GM12878 (cell line): ENCODE results near the gene ACSL3. TPM values are rescaled to one million over a fixed set of nuclear protein-coding genes. Genes with fewer than 3 reads are reported as not detected.

ENCODE experiments used
- CHD2 ChIP-seq: IDR thresholded peaks from 2 replicates; pipeline ENCODE4 v1.6.1; 2011; ENCODE audit warnings: low read depth, low read length, improper control_type of control experiment, borderline replicate concordance
- MEF2A ChIP-seq: IDR thresholded peaks from 2 replicates; pipeline ENCODE4 v1.6.1; 2011; ENCODE audit warnings: low read depth, mild to moderate bottlenecking, low read length, moderate library complexity; ENCODE audit not compliant: insufficient read depth
- MTA2 ChIP-seq: fragments of 450-650 bp; IDR thresholded peaks from 2 replicates; pipeline ENCODE4 v1.6.1; 2016; ENCODE audit warnings: low read depth, mild to moderate bottlenecking, moderate library complexity
- MTA3 ChIP-seq: IDR thresholded peaks from 2 replicates; pipeline ENCODE4 v1.6.1; 2012; ENCODE audit warnings: low read length, inconsistent platforms, borderline replicate concordance
- NBN ChIP-seq: fragments of 450-650 bp; IDR thresholded peaks from 2 replicates; pipeline ENCODE4 v1.6.1; 2016
- NFIC ChIP-seq: IDR thresholded peaks from 2 replicates; pipeline ENCODE4 v1.6.1; 2012; ENCODE audit warnings: low read depth, mild to moderate bottlenecking, inconsistent platforms, low read length, moderate library complexity
- NRF1 ChIP-seq: conservative IDR thresholded peaks from 2 replicates; pipeline ENCODE4 v1.6.1; 2011; ENCODE audit warnings: mild to moderate bottlenecking, low read depth, low read length, improper control_type of control experiment
- POU2F2 ChIP-seq: IDR thresholded peaks from 3 replicates; pipeline ENCODE4 v1.6.1; 2011; ENCODE audit warnings: low read depth, mild to moderate bottlenecking, low read length, borderline replicate concordance
- TARDBP ChIP-seq: IDR thresholded peaks from 2 replicates; pipeline ENCODE4 v1.6.1; 2016; ENCODE audit warnings: borderline replicate concordance
- TCF12 ChIP-seq: IDR thresholded peaks from 2 replicates; pipeline ENCODE4 v1.6.1; 2011; ENCODE audit warnings: low read depth, mild to moderate bottlenecking, low read length
- ZNF384 ChIP-seq: IDR thresholded peaks from 2 replicates; pipeline ENCODE4 v1.6.1; 2012; ENCODE audit warnings: low read depth, mild to moderate bottlenecking, low read length, improper control_type of control experiment, borderline replicate concordance
- polyA plus RNA-seq, 11 experiments: library from polyadenylated mRNA; depleted of rRNA in 4 of 11; unstranded in 6 of 11; stranded (reverse) in 5 of 11; fragments of >200 nt; fragmentation: Nextera tagmentation in 4 of 11; fragmentation: Illumina TruSeq in 1 of 11; extraction: Ambion mirVana in 4 of 11; extraction: Trizol in 1 of 11; gene quantifications; 1 replicate in 1 of 11; 2 replicates in 10 of 11; pipeline versions ENCODE4 v1.2.1 to v1.2.3, GENCODE V29; 2011 to 2016; ENCODE audit warnings: inconsistent platforms in 2 of 11, missing spikeins in 2 of 11, low read depth in 1 of 11
- total RNA-seq, 4 experiments: library from RNA; depleted of rRNA in 3 of 4; stranded (reverse); fragments of >200 nt in 3 of 4; fragmentation: Illumina TruSeq in 1 of 4; extraction: Trizol in 1 of 4; gene quantifications; 2 replicates each; pipeline versions ENCODE4 v1.2.1 to v1.2.3, GENCODE V29; 2013 to 2021
- TF ChIP-seq, protein P1 (sequence below): fragments of 450-650 bp; IDR thresholded peaks from 2 replicates; pipeline ENCODE4 v1.6.1; 2017; ENCODE audit warnings: borderline replicate concordance
- TF ChIP-seq, protein P2 (sequence below): fragments of 450-650 bp; IDR thresholded peaks from 2 replicates; pipeline ENCODE4 v1.6.1; 2016; ENCODE audit warnings: mild to moderate bottlenecking, moderate library complexity, borderline replicate concordance
- TF ChIP-seq, protein P3 (sequence below): IDR thresholded peaks from 2 replicates; pipeline ENCODE4 v1.6.1; 2011; ENCODE audit warnings: borderline replicate concordance, low read depth, mild to moderate bottlenecking, moderate library complexity, mixed read lengths, low read length; ENCODE audit not compliant: insufficient read depth; ENCODE audit errors: extremely low read length
- TF ChIP-seq, protein P4 (sequence below): fragments of 450-650 bp; IDR thresholded peaks from 2 replicates; pipeline ENCODE4 v1.6.1; 2018; ENCODE audit warnings: mild to moderate bottlenecking, low read depth, moderate library complexity; ENCODE audit not compliant: partially characterized antibody

The ACSL3 gene
- total and polyA plus RNA-seq, 10 of the 15 experiments (the other 5 are each of a cell fraction or from before 2014, with no cell fraction given) = 15.6 to 83.9 (median 56.7) TPM

DNA sequence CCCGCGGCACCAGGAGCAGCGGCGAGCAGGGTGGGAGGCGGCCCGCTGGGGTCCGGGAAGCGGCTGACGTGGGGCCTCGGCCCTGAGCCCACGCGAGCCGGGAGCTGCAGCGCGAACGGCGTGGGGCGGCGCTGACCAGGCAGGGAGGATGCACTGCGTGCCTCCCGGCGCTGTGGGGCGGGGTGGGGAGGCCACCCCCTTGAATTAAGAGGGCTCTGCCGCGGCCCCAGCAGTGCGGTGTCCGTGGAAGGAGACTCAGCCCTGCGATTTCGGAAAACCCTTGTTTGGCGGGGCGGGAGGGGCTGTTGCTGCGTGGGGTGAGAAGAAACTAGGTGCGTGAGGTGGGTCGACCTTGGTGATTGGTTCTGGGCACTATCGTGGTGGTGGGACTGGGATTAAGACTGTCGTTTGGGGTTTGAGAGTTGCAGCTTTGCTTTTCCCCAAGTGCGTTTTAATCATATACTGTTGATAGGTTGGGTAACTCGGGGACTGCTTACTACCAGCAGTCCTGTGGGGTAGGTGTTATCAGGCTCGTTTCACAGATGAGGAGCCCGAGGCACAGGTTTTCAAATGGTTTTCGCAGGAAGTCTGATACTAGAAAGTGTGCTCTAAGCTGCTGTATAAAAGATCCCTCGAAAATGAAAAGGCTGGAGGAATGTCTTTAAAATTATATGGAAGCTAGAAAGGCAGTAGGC is 722 bp downstream of the ACSL3 start (continued):
- TF ChIP-seq, protein P1, sequence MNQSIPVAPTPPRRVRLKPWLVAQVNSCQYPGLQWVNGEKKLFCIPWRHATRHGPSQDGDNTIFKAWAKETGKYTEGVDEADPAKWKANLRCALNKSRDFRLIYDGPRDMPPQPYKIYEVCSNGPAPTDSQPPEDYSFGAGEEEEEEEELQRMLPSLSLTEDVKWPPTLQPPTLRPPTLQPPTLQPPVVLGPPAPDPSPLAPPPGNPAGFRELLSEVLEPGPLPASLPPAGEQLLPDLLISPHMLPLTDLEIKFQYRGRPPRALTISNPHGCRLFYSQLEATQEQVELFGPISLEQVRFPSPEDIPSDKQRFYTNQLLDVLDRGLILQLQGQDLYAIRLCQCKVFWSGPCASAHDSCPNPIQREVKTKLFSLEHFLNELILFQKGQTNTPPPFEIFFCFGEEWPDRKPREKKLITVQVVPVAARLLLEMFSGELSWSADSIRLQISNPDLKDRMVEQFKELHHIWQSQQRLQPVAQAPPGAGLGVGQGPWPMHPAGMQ = no peak
- TF ChIP-seq NBN = 0 out of 2 replicates have a peak, but pooled peaks have one; percentile 16
- TF ChIP-seq ZNF384 = no peak
- TF ChIP-seq TCF12 = no peak
- TF ChIP-seq MTA3 = no peak
- TF ChIP-seq, protein P2, sequence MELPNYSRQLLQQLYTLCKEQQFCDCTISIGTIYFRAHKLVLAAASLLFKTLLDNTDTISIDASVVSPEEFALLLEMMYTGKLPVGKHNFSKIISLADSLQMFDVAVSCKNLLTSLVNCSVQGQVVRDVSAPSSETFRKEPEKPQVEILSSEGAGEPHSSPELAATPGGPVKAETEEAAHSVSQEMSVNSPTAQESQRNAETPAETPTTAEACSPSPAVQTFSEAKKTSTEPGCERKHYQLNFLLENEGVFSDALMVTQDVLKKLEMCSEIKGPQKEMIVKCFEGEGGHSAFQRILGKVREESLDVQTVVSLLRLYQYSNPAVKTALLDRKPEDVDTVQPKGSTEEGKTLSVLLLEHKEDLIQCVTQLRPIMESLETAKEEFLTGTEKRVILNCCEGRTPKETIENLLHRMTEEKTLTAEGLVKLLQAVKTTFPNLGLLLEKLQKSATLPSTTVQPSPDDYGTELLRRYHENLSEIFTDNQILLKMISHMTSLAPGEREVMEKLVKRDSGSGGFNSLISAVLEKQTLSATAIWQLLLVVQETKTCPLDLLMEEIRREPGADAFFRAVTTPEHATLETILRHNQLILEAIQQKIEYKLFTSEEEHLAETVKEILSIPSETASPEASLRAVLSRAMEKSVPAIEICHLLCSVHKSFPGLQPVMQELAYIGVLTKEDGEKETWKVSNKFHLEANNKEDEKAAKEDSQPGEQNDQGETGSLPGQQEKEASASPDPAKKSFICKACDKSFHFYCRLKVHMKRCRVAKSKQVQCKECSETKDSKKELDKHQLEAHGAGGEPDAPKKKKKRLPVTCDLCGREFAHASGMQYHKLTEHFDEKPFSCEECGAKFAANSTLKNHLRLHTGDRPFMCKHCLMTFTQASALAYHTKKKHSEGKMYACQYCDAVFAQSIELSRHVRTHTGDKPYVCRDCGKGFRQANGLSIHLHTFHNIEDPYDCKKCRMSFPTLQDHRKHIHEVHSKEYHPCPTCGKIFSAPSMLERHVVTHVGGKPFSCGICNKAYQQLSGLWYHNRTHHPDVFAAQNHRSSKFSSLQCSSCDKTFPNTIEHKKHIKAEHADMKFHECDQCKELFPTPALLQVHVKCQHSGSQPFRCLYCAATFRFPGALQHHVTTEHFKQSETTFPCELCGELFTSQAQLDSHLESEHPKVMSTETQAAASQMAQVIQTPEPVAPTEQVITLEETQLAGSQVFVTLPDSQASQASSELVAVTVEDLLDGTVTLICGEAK = no peak
- no peak for TF ChIP-seq MTA2
- TF ChIP-seq, protein P3, sequence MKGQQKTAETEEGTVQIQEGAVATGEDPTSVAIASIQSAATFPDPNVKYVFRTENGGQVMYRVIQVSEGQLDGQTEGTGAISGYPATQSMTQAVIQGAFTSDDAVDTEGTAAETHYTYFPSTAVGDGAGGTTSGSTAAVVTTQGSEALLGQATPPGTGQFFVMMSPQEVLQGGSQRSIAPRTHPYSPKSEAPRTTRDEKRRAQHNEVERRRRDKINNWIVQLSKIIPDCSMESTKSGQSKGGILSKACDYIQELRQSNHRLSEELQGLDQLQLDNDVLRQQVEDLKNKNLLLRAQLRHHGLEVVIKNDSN = no peak
- no peak for TF ChIP-seq TARDBP
- TF ChIP-seq, protein P4, sequence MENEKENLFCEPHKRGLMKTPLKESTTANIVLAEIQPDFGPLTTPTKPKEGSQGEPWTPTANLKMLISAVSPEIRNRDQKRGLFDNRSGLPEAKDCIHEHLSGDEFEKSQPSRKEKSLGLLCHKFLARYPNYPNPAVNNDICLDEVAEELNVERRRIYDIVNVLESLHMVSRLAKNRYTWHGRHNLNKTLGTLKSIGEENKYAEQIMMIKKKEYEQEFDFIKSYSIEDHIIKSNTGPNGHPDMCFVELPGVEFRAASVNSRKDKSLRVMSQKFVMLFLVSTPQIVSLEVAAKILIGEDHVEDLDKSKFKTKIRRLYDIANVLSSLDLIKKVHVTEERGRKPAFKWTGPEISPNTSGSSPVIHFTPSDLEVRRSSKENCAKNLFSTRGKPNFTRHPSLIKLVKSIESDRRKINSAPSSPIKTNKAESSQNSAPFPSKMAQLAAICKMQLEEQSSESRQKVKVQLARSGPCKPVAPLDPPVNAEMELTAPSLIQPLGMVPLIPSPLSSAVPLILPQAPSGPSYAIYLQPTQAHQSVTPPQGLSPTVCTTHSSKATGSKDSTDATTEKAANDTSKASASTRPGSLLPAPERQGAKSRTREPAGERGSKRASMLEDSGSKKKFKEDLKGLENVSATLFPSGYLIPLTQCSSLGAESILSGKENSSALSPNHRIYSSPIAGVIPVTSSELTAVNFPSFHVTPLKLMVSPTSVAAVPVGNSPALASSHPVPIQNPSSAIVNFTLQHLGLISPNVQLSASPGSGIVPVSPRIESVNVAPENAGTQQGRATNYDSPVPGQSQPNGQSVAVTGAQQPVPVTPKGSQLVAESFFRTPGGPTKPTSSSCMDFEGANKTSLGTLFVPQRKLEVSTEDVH = no peak
- TF ChIP-seq MEF2A = no peak
- TF ChIP-seq POU2F2 = no peak
- no peak for TF ChIP-seq CHD2
- TF ChIP-seq NFIC = no peak
- no peak for TF ChIP-seq NRF1
